Stimulated activated CD8-positive, alpha-beta memory T cell treated with anti-CD3 and anti-CD28 coated beads, Interleukin-12 subunit alpha, Interleukin-12 subunit beta, amount 100 ng/mL, for 1 hour (primary cell): ENCODE measurements around the gene TMEM121.
"Not testable (repeated sequence)": the region's sequence is repeated elsewhere in the genome, so short reads cannot be mapped to it uniquely, and the experiment has no call there.

ENCODE experiments used
- DNase-seq: peaks from one replicate; pipeline ENCODE4 v3.0.0-alpha.2; 2020; ENCODE audit warnings: low read depth

TMEM121 gene

DNA sequence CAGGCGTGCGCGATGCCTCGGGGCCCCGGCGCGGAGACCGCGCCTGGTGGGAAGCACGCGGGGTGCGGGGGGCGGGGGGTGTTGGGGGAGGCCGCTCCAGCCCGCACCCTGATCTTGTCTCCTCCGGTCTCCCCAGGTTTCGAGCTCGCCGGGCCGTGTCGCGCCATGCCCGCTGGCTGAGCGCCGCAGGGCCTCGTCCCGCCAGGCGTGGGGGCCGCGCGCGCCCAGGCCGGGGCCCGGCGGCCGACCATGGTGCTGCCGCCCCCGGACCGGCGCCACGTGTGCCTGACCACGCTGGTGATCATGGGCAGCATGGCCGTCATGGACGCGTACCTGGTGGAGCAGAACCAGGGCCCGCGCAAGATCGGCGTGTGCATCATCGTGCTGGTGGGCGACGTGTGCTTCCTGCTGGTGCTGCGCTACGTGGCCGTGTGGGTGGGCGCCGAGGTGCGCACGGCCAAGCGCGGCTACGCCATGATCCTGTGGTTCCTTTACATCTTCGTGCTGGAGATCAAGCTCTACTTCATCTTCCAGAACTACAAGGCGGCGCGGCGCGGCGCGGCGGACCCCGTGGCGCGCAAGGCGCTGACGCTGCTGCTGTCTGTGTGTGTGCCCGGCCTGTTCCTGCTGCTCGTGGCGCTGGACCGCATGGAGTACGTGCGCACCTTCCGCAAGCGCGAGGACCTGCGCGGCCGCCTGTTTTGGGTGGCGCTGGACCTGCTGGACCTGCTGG lies 2.4 kb downstream of the TMEM121 start:
- no peak for DNase-seq

DNA sequence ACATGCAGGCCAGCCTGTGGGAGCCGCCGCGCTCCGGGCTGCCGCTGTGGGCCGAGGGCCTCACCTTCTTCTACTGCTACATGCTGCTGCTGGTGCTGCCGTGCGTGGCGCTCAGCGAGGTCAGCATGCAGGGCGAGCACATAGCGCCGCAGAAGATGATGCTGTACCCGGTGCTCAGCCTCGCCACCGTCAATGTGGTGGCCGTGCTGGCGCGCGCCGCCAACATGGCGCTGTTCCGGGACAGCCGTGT lies 2.9 kb downstream of the TMEM121 start:
- no peak for DNase-seq

DNA sequence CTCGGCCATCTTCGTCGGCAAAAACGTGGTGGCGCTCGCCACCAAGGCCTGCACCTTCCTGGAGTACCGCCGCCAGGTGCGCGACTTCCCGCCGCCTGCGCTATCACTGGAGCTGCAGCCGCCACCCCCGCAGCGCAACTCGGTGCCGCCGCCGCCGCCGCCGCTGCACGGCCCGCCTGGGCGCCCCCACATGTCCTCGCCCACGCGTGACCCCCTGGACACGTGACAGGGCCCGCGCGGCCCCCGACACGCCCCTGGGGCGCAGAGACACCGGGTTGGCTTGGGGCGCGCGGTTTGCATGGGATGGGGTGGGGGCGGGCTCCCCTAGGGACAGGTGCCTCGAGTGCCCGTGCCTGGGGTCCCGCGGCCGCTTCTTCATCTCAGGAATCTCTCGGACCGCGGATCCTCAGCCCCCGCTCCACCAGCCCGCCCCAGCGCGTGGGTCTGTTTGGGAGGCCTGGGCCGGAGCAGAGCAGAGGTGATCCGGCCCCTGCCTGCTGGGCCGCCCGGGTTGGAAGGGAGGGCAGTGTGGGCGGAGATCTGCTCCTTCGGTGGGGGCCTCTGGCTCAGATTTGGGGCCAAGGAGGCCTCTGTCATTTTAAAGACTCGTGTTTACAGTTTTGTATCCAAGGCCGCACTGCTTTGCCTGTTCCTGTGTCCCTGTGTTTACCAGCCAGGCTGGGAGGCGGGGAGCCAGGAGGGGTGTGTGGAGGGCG lies 3.3 kb downstream of the TMEM121 start:
- DNase-seq = no peak

DNA sequence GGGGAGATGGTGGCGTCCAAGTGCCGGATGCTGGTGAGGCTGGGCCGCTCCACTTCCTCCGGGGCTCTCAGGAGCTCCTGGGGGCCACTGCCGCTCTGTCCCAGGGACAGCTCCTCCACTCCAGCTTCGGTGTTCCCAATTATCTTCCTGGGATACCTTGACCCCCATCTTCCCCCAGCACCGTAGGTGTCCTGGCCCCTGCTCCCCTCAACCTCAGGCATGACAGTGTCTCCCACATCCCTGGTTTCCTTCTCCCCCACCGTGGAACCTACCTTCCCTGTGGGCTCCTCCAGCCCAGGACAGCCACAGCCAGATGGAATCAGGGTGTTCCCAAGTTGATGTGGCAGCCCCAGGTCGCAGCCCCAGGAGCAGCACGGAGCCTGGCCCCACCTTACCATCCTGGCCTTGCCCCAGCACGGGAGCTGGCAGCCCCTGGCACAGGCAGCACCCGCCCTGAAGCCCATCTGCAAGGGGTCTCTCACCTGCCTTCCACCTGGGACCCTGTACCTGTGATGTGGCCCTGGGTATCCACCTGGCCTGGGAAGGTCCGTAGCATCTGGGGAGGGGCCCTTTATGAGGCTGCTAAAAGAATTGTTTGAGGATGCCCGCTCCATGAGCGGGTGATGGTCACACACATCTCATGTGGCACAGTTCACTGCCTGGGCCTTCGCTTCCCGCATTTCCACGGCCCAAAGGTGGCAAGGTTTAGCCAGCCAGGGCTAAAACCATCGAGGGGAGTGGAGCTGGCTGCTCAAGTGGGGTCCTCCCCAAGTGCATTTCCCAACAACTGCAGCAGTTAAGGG lies 4.1 kb downstream of the TMEM121 start:
- DNase-seq = no peak

DNA sequence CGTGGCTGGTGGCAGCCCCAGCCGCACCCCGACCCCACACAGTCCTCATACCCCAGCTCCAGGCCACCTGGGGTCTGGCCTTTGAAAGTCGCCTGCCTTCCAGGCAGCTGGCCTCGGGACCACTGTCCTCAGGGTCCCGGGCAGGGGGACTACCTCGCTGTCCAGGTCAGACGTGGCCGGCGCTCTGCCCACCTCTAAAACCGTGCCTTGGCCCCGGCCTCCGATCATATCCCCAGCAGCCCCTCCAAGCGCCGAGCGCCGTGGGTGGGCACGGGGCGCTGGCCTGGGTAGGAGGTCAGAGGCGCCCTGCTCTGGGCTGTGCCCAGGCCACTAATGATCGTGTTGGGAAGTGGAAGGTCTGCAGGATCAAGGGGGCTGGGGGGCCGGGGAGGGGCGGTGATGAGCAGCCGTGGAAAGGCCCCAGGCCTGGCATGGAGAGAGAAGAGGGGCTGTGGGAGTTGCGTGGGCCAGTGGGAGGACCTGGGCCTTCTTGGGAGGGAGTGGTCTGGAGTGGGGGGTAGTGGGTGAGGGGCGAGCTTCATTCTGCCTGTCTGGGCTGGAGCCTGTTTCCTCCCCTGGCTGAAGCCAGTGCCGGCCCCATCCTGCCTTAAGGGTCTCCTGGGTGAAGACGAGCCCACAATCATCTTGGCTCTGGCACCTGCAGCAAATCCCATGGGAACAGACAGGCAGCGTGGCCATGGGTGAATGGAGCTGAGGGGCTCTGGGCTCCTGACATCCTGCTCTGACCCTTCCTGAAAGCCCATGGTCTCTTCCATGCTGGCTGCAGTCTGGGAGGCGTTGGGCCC lies 4.9 kb downstream of the TMEM121 start:
- DNase-seq = no peak

DNA sequence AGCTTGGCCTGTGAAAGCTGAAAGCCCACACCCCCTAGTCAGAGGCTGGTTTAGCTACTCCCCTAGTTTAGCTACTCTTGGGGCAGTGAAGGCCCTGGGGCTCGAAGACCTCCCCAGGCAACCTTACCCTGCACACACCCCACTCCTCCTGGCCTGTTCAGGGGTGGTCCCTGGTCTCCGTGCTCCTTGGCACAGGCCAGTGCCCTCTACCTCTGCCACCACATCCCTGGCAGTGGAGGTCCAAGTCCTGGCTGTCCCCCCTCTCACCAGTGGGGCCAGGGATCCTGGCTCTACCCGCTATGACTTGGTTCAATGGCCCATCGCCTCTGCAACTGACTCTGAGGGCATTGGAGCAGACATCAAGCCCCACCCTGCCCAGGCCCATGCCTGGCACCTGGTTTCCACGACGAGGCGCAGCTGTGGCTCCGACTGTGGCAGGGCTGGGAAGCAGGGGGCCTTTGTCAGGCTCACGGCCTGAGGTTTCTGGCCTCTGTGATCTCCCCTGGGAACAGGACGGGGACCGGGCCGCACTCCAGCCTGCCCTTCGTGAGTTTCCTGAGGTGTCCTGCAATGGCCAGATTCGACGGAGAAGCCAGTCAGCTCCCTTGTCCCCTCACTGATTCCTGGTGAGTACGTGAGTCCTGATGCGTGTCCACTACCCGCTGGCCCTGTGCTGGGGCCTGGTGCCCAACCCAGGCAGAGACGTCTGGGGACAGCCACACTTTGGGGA lies 5.7 kb downstream of the TMEM121 start:
- DNase-seq = no peak

DNA sequence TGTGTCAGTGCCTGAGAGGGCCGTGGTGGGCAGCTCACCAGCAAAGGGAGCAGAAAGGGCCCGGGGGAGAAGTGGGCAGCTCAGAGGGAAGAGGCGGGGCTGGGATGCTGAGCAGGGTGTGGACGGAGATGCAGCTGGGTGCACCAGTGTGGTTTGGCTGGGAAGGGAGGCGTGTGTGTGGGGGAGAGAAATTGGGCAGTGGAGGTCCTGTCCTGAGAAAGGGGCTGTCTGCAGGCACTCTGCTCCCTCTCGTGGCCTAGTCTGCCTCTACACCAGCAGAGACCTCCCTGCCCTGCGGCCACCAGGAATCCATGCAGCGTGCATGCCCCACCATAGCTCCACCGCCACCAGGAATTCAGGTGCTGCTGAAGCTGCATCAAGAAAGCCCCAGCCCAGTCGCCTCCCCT lies 6.4 kb downstream of the TMEM121 start:
- DNase-seq = no peak

DNA sequence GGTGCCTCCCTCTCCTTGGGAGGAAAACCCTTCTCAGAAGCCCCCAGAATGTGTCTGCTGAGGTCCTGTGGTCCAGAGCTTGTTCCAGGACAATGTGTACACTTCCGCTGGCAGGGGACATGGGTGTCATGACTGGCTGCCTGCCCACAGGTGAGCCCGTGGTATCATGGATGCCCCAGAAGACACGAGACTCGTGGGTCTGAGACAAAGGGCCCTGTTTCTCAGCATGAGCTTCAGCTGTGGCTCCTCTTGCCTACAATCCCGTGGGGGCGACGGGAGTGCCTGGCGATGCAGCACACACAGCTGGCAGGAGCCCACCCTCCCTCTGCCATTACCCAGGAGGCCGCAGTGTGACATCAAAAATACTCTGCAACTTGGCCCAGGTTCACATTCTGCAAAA lies 7.0 kb downstream of the TMEM121 start:
- no peak for DNase-seq

DNA sequence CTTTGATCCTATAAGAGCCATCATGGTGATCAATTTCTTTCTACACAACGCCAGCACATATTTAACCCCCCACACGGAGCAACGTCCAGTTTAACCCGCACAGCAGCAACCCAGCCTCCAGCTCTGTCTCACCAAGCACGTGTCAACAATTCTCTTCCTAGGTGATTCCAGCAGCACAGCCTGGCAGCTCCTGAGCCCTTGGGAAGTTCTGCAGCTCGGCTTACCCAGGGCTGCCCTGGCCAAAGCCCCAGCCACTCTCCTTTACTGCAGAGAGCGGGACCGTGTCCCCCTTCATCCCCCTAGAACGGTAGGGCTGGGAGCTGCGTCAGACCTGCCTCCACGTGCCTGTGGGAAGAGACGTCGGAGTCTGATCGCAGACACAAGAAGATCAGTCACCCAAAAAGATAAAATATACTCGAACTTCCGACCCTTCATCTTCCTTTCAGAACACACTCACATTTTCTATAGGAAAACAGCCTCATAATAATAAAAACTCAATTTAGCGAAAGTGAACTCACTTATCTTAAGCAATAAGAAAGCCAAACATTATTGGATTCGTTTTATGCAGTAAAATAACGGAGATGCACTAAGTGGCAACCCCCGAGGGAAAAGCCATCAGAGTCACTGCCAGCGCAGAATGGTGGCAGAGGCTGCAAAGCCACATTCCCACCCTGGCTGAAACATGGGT lies 7.6 kb downstream of the TMEM121 start:
- DNase-seq = no peak

DNA sequence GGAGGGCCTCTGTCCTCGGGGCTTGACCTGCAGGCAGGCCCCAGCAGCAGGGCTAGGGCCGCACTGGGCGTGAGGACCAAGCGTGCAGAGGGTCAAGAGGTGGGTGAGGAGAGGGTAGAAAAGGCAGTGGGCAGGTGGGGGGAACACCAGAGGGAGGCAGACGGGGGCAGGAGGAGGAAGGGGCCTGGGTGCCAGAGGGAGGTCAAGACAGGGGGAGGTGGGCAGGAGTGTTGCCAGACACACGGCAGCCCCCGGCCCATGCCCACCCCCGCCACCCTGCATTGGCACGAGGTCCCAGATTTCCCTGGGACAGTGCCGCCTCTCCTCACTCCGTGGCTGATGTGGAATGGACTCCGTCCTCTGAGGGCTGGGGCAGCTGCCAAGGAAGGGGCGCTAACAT lies 8.2 kb downstream of the TMEM121 start:
- no peak for DNase-seq

DNA sequence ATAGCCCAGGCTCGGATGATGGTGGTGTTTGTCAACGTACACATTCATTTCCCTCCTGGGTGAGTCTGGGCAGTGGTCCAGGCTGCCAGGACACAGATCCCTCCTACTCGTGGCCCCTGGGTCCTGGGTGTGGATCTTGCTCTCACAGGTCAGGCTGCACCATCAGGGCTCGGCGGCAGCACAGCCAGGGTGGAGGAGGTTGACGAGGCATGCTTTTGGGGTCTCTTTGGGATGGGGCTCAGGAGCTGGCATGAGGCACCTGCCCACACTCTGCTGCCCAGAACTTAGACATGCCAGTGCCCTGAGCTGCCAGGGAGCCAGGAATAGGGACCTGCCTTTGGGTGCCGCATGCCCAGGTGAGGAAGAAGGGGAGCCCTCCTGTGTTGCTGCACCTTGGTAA lies 9.7 kb downstream of the TMEM121 start:
- no peak for DNase-seq

DNA sequence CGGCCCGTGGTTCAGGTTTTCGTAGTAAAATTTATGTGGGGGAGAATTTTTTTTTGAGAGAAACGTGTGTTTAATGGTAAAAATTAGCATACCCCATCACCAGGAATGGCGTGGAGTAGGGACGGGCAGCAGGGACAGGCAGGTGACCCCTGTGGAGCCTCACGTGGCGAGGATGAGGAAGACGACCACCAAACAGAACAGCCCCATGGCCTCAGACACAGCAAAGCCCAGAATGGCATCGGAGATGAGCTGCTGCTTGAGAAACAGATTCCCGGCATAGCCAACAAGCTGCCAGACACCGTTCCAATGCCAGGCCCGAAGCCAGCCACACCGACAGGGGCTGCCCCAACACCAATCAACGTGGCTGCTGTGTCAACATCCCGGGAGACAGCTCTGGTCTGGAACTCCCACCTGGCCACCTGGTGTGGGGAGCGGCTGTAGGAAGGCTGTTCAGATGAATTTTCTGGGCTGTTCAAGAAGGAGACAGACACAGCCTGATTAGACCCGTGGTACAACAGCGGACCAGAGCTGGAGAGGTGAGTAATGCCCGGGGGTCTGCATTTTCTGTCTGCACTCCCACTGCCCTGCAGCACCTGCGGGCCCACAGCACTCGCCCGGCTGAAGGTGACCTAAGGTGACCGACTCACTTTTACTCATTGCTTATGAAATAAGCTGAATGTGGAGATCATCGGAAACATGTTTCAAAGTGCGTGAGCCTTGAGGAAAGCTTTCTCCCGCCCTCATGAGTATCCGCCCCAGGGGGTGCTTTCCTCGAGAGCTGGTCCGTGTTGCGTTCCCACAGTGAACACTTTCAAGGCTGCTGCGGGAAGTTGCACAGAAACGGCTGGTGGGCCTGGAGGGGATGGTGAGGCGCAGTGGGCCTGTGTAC lies 10.6 kb downstream of the TMEM121 start:
- DNase-seq = no peak

DNA sequence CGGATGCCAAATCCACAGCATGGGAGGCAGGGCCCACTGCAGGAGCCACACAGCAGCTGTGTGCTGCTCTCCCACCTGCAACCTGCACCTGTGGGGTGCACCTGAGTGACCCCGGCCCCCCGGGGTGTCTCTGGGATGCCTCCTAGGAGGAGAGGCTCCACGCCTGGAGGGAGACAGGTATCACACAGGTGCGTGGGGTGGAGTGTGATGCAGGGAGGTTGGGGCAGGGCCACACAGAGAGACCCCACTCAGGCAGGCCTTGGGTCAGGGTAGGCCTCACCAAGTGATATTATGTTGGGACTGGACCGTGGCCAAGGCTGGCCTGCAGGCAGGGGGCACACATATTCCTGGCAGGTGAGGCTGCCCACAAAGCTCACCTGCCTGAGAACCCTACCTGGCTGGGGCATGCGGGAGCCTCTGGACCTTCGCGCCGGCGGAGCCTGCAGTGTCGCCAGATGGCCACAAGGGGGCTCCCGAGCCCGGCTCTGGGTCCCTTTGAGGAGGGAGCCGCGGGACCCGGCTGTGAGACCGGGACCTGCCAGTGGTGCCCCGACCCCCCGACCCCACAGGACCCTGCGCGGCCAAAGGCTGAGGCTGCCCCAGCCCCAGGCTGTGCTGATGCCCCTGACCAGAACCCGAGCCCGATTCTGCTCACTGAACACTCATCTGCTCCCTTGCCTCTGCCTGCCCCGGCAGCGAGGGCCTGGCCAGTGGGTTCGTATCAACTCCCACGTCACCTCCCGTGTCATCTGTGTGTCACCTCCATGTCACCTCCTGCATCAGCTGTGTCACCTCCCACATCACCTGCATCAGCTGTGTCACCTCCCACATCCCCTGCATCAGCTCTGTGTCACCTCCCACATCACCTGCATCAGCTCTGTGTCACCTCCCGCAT lies 11.4 kb downstream of the TMEM121 start:
- DNase-seq = peak; percentile 56

DNA sequence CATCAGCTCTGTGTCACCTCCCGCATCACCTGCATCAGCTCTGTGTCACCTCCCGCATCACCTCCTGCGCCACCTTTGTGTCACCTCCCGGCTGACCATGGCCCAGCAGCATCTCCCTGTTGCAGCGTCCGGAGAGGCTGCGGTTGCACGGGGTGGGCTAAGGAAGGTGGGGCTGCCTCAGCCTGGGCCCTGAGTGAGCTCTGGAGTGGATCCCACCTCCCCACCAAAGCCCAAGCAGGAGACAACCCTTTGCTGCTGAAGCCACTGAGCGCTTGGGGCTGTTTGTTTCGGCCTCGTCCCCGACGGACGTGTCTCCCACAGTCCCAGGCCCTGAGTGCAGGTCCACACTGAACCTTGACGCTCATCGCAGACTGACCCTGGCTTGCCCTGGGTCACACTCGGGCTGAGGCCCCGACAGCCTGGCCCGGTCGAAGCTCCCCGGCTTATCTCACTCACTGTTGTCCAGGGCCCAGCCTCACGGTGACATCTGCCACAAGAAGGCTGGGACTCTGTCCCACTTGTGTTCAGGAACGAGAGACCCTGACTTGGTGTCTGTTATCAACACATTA lies 12.2 kb downstream of the TMEM121 start:
- DNase-seq = no peak

DNA sequence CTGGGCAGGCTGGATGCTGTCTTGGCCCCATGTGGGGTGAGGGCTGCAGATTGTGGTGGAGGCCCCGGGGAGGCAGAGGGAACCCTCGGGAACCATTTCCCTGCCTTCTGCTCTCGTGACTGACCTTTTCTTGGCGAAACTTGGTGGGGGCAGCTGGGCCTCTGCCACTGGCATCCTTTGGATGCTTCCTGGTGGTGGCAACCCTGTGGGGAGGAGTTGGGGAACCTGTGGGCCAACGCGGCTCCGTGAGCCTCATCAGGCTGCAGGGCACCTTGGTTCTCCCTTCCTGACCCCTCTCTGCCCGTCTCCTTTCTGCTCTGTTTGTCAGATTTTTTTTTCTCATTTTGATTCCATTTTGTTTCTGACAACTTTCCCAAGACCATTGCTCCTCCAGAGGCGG lies 14.4 kb downstream of the TMEM121 start:
- DNase-seq = no peak

DNA sequence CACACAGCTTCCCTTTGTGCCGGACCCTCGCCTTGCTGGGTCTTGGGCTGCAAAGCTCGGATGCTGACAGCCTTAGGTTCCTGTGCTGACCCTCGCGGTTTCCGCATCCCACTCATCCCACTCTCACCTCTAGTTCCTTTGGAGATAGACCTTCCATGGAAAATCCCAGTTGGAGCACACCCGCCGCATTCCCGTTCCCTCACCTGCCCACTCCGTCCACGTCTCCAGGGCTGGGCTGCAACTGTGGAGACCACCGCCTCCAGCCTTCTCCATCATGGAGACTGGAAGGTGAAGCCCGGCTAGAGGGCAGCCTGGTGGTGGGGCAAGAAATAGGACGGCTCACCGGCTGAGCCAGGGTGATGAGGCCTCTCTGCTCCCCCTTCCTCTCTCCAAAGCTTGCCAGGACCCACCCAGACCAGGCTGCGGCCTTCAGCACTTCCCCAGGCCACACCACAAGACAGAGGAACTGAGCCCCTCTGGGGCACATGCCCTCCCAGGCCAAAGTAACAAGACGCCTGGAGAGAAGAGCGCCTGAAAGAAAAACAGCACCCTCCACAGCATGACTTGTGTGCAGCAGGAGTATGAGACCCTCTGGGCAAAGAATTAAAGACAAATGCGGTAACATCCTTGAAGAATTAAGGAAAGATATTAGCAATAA lies 15.0 kb downstream of the TMEM121 start:
- no peak for DNase-seq

DNA sequence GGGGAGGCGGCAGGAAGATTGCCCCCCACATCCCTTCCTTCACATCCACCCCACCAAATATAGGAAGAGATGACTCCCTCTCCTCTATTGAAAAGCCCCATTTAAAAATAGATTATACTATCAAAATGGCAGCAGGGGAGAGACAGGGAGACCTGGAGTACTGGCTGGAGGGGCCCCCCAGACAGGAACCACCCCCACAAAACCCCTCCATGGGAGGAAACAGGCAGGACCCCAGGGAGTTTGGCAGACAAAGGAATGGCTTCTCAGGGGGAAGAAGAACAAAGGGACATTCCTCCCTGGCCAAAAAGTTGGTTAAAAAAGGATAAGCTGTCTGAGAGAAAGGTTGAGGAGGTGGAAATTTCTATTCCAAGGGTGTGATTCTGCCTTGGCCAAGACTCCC lies 19.3 kb downstream of the TMEM121 start:
- not testable (repeated sequence) for DNase-seq

DNA sequence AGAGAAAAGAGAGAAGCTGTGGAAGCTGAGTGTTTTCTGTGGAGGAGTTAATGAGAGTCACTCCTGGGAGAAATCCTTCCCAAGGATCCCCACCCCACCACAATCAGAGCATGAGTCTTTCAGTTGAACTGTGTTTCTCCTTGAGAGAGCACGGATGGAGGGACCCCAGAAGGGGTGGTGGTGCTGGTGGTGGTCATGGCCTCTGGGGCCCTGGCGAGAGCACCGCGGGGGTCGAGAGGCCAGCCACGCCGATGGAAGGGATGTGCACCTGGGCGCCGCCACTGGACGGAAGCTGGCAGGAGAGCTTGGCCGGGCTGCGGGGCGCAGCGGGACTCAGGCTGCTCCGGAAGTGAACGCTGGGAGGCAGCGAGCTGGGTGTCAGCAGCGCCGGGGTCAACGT lies 20.0 kb downstream of the TMEM121 start:
- DNase-seq = not testable (repeated sequence)
